NCI-H2227 treated with DMSO at 0.1 percent for 48 hours (cell line): Measurements from ENCODE around the gene ATP1A2.

Experiments
- DNase-seq: peaks from one replicate; lab custom pipeline; 2025; lab: John Stamatoyannopoulos, UW

The ATP1A2 gene

DNA sequence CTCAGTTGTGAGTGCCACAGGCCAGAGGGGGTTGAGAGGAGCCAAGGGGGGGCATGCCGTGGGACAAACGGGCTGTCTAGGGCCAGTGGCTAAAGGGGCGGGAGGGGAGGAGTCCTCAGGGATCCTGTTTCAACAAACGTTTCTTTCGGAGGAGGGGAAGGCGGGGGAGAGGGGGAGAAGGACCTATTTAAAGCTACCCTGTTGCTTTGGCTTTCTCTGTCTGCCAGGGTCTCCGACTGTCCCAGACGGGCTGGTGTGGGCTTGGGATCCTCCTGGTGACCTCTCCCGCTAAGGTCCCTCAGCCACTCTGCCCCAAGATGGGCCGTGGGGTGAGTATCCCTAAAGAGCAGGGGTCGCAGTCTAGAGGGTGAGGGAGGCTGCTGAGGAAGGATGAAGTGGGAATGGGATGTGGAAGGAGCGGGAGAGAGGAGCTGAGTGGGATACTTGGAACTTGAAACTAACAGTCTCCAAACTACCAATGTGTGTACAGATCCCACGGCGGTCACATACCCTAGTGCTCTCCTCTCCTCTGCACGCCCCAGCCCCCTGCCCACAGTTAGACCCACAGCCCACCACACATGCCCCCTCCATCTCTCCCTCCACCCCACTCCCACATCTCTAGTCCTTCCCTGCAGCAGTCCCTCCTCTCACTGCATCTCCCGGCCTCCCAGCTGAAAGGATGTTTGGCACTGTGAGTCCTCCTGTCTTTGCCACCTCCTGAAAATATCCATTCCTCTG lies at the start of gene ATP1A2:
Gene ATP1A2, plus strand, starts transcription at position 215 of the 738 bp plus-strand sequence. Its CDS starts 103 bp downstream, at position 318.
- DNase-seq = no peak

DNA sequence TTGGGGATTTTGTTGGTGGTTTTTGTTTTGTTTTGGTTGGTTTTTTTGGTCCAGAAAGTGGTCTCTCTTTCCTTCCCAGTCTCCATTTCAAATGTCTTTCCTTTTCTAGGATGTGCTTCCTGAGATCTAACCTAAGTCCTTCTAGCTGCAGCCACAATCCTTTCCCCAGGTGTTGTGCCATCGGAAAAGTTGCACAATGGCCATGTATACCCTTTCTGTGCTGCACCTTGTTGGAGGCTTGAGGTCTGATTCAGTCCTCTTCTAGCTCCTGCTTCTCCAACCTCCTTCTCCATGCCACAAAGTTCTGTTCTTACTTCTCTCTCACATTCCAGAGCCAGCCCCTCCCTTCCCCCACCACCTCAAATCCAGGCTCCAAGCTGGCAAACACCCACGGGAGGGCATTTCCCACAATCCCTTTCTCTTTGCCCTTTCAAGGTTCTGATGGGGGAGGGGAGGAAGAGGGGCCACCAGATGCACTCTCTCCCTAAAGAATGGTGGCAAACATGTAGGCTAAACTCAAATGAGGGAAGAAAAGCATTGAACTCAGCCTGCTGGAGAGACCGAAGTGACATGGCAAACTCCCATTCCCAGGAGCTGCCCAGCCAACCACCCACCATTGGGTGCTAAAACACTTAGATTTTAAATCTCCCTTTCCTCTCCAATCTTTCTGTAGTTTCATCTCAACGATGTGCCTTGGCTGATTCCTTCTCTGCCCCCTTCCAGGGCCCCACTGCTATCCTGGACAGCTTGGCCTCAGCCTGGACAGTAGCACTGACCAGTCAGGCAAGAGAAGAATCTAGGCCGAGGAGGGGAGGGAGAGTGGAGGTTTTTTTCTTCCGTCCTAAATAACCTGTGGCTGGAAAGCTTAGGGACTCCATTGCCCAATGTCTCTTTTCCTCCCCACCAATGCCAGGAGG lies 48.5 kb upstream of the ATP1A2 start:
- DNase-seq = no peak

DNA sequence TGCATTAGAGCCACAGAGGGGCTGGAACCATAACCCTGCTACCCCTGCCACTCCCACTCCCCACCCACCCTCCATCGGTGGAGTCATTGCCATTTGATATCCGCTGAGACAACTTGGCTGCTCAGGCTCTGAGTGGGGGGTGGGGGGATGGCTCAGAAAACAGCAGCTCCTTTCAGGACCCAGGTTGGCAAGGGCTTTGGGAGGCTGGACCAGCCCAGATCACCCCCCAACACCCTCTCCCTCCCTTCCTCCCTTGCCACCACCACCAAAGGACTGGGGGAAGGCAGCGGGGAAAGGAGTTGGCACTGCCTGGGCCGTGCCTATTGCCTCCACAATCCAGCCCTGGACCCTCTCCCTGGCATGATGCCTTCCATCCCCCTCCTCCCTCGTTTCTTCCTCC lies 47.3 kb upstream of the ATP1A2 start:
- DNase-seq = no peak

DNA sequence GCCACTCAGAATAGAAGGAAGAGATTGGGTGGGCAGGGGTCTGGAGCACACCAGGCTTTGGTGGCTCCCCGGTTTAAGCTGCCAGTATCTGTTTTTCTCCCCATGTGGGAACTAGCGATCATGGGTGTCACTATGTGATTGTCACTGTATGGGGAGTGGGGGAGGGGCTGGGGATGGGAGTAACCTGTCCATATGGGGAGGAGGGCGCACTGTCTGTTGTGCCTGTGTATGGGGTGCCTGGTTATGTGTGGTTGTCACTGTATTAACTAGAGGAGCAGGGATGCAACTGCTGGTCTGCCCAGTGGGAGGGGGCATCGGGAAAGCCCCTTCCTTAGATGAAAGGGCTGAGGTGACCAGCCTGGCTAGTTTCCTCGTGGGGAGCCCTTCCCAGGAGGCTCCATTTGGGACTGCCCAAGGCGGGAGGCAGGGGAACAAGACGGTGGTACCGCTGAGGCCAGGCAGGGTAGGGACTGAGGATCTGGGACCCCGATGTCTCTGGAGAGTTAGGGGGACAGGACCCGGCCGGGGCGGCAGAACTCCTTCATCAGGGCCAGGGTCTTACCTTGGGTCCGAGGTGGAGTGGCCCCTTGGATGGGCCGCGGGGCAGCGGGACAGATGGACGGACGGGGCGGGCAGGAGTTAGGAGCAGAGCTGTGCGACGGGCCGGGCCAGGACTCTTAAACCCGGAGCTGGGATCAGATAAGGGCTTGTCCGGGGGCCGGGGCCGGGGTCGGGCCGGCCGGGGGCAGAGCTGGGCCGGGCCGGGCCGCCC lies 45.9 kb upstream of the ATP1A2 start, which contains the start of gene KCNJ10:
Gene KCNJ10, minus strand, starts transcription at position 701 of the 772 bp plus-strand sequence. CDS start 27,628 bp downstream, outside the sequence.
- DNase-seq = no peak

DNA sequence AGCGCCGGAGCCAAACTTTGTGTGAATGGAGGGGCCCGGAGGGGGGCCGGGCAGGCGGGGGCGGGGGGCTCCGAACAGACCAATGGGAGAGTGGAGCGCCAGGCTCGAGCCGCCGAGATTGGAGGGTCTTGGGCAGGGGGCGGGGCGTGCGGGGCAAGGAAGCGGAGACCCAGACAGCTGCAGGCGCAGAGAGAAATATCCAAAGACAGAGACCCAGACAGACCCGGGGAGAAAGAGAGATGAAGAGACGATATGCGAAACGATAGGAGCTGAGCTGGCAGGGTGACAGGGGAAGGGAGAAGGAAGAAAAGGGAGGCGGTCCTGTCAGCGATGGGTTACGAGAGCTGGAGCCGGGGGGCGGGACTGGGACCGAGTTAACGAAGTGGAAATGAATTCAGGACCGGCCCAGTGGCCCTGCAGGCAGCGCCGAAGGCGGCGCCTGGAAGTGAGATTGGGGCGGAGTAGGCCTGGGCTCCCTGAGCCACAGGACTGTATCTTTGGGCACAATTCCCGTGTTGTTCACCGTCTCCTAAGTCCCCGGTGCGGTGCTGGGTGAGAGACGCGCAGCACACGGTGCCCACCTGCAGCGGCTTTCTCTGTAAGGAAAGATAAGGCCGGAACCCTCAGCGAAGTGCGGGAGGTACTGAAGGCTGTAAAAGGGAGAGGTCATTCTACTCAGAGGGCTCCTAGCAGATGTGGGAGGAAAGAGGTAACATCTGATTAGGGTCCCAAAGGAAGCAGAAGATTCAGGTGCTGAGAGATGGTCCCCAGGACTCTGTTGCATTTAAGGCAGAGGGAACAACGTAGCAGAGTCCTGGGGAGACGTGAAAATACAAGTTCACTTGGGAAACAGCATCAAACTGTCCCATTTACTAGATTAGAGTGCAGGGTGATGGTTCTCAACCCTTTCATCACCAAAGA lies 45.1 kb upstream of the ATP1A2 start:
- DNase-seq = peak; percentile 79

DNA sequence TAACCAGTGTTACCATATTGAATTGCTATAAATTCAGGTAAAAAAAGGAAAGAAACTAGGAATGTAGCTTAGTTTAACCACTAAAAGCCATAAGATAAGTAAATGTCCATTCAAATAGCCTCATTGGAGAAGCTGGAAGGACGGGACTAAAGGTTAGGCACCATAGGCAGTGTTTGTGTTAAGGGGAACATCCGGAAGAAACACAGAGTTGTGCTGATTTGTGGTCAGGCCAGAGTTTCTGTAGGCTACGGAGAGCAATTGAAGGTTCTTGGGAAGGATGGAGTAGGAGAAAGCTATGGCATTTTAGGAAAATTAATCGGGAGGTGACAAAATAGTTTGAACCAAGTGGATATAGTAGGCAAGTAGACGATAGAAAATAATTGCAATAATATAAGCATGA lies 44.3 kb upstream of the ATP1A2 start:
- no peak for DNase-seq

DNA sequence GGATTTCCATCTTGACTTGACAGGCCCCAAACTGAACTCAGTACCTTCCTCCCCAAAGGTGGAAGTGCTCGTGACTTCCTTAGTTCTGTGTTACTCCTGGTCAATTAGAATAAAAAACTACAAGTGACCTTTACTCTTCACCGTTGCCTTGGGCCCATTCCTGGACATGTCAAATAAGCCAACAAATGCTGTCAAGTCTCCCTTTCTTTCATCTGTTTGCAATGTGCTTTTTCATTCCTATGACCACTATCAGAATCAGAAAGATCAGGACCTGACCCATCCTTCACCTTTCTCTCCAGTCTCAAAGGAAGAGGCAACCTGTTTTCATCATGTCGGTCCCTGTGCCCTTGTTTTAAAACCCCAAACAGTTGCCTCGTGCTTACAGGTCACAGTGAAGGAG lies 40.7 kb upstream of the ATP1A2 start:
- DNase-seq = no peak

DNA sequence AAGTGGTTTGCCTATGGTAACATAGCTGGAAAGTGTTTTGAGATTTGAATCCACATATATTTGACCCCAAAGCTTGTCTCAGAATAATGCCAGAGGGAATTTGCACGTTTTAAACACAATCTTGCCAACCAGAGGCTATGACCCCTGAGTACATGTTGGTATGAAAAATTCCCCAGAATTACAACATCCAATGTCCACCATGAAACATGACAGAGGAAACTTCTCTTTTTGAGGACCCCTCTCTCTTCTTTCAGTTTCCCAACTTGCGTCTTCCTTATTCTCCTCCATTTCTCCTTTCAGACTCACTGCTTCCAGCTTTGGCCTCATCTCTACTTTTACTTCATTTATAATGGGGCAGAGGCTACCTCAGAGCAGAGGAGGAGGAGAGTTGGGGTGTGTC lies 39.7 kb upstream of the ATP1A2 start:
- no peak for DNase-seq

DNA sequence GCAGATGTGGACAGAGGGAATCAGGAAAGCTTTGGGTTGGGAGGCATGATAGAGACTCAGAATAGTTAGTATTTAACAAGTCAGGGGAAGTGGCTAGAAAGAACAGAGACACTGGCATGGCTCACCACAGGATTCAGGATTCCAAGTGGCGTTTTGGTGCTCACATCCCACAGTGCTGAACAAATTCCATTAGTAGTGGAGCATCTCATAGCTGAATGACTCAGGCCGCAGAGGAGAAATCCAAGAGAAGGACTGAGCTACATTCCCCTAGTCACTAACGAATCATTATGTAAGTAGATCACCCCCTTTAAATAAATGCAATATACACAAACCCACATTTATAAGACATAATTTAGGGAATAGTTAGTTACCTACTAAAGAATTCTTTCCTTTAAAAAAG lies 39.3 kb upstream of the ATP1A2 start:
- DNase-seq = no peak

DNA sequence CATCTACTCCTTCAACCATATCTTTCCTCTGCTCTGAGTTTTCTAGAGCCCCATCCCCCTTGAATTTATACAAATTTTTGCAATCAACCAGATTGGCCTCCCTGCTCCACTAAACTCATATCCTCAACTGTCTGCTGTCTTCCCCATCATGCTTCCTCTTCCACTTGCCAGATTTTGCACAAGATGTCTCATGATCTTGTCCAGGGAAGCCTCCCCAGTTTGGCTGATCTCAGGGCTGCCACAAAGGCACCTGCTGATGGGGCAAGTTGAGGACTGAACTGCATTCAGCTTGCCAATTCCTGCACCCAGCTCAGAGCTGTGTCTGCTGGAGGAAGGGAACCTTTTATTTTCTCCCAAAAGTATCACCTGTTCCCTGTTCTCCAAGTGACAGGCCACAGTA lies 38.1 kb upstream of the ATP1A2 start:
- no peak for DNase-seq

DNA sequence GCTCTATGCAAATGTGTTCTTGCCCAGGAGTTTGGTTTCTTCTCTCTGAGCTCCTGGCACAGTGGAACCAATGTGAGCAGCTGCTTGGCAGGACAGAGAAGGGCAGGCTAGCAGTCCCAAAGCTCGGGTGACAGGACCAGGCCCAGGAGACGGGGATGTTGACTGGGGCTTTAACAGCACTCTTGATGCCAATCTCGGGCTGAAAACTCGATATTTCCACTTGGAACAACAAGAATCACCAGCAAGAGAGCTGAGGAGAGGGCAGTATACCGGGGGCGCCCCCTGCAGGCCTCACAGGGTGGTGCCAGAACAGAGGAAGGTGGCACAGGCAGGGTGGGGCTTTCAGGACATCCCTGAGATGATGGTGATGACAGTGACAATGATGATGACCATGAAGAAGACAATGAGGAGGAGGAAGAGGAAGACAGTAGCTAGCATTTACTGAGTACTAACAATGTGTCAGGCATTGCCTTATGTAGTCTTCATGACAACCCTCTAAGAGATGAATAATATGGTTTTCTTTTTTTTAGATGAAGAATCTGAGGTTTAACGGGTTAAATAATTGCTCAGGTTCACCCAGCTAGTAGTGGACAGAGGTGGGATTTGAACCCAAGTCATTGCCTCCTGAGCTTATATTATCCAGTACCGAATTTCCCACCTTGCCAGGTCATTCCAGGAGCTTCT lies 36.9 kb upstream of the ATP1A2 start:
- DNase-seq = no peak

DNA sequence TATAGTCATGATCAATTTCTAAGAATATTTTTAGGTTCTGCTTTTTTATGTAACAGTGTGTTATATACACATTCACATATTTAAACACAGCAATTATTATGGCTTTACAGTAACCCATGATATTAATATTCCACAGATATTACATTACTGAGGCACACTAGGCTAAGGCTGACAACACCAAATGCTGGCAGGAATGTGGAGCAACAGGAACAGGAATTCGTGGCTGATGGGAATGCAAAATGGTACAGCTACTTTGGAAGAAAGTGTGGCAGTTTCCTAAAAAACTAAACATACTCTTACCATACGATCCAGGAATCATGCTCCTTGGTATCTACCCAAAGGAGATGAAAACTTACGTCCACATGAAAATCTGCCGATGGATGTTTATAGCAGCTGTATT lies 36.1 kb upstream of the ATP1A2 start:
- no peak for DNase-seq

DNA sequence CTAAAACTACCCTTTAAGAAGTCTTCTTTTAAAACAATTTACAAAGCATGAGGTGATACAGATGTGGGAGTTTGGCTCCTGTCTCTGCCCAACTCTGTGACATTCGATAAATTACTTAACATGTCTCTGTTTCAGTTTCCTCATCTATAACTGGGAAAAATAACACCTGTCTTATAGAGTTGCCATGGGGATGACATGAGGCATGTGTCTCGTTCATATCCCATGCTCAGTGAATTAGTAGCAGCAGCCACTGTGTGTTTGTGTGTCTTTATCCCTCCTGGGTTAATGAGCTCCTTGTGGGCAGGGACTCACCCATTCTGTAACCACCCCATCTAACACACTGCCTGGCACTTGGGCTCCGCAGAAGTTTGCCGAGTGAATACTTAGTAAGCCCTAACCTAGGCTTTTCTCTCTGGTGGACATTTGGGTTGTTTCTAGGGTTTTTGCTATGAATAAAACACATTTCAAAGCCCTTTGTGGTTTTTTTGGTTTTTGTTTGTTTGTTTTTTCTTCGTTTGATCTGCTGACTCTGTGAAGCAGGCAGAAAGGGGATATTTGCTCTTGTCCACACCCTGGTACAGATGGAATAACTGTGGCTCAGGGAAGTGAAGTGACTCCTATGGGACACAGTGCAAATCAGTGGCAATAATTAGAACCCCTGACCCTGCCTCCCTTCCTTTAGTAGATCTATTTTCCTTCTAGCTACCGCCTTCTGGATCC lies 35.0 kb upstream of the ATP1A2 start:
- no peak for DNase-seq

DNA sequence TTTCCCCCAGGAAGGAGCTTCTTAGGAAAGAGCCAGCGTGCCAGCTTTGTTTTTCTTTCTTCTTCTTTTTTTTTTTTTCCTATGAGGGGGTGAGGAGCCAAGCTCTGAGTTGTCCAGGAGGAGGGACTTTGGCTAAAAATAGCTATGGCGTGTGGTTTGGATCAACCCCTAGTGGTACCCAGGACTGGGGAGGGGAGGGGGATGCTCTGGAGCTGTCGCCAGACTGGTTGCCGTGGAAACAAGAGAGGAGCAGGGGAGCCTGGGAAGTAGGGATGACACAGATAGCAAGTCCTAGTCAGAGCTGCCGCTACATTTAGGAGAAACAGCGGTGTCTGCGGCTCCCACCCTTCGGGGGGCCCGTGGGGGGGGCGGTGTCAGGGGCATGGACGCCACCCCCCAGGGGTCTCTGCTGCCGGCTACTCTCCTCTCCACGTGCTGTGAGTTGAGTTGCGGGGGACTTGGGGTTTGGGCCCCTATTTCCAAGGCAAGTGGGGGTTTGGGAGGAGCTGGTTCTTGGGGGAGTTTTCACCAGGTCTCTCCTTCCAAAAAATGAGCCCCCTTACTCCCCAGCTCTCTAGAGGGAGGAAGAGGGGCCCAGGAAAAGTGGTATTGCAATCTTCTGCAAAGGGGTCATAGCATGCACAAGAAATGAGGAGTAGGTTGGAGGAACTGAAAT lies 34.2 kb upstream of the ATP1A2 start, which contains the start of gene KCNJ9:
Gene KCNJ9, plus strand, starts transcription at position 278 of the 676 bp plus-strand sequence. CDS start 2,493 bp downstream, outside the sequence.
- DNase-seq = peak; percentile 84

DNA sequence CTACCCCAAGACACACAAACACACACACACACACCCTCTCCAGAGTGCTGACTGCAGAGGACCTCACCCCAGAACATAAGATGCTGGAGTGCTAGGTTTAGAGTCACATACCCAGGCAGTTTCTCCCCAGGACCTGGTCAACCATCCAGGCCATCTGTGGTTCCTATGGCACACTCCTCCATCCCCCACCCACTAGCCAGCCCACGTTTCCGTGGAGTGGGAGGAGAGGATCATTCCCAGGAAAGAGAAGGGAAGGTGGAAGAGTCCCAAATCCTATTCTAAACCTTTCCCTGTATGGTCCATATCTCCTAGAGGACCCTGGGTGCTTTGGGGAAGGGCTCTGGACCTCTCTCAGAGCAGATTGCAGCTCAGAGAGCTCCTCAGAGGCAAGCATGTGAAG lies 33.1 kb upstream of the ATP1A2 start:
- no peak for DNase-seq

DNA sequence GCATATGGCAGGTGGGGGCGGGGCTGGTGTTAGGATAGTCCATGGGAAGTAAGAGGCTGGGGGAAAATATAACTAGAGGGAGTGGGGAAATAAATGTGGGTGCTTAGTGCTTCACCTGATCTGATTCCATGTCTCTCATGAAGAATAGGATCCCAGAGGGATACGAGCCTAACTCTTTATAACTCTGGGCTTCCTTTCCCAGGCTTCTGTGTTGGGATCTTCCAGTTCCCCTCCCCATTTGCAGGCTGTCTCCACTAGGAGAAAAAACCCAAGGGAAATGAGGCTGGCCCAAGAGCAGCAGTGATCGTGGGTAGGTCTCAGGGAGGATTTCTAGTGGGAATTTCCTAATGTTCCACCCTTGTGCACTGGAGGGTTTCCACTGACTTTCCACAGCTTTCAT lies 32.6 kb upstream of the ATP1A2 start:
- no peak for DNase-seq

DNA sequence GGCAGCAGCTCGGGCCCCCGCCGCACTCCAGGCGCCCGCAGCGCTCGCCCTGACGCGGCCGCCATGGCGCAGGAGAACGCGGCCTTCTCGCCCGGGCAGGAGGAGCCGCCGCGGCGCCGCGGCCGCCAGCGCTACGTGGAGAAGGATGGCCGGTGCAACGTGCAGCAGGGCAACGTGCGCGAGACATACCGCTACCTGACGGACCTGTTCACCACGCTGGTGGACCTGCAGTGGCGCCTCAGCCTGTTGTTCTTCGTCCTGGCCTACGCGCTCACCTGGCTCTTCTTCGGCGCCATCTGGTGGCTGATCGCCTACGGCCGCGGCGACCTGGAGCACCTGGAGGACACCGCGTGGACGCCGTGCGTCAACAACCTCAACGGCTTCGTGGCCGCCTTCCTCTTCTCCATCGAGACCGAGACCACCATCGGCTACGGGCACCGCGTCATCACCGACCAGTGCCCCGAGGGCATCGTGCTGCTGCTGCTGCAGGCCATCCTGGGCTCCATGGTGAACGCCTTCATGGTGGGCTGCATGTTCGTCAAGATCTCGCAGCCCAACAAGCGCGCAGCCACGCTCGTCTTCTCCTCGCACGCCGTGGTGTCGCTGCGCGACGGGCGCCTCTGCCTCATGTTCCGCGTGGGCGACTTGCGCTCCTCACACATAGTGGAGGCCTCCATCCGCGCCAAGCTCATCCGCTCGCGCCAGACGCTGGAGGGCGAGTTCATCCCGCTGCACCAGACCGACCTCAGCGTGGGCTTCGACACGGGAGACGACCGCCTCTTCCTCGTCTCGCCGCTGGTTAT lies 31.4 kb upstream of the ATP1A2 start:
- DNase-seq = no peak

DNA sequence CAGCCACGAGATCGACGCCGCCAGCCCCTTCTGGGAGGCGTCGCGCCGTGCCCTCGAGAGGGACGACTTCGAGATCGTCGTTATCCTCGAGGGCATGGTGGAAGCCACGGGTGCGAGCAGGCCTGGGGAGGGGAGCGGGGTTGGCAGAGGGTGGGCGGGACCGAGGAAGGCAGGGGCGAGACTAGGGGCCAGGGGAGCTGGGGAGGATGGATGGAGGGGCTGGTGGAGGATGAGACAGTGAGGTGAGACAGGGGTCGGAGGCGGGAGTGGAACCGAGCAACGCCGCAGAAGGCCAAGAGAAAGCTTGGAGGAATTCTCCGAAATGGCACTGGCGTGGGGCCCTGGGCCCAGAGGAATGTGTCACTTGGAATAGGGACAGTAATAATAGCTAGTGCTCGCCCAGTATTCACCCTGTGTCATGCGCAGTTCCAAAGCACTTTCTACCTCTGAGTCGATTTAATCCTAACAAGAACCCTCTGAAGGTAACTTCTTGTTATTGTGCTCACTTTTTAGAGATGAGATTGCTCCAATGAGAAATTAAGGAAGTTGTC lies 30.7 kb upstream of the ATP1A2 start:
- no peak for DNase-seq
